ENCODE results near the gene CES4A.

Gene CES4A

DNA sequence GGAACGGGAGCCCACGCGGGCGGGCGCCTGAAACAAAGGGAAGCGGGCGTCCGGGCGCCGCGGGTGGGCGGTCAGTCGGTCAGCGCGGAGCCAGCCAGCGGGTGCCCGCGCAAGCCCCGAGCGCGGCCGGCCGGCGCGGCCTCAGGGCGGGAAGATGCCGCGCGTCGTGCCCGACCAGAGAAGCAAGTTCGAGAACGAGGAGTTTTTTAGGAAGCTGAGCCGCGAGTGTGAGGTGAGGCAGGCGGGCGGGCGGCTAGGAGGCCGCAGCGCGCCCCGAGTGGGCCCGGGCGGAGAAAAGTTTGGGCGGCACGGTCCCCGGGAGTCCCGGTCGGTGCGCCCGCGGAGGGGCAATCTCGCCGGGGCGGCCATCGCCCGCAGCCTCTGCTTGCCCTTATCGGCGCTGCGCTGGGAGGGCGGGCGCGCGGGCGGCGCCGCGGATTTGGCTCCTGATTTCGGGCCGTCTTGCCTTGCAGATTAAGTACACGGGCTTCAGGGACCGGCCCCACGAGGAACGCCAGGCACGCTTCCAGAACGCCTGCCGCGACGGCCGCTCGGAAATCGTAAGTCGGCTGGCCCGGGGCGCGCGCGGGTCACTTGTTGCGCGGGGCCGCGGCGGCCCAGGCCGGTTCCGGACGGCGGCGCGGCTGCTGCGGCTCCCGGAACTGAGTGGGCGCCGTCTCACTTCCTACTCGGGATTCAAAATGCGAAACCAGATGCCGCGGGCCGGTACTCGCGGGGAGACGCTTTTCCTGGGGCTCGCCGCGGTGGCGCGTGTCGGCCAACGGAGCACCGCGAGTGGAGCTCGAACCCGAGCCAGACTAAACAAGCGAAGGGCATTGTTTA lies 41.1 kb downstream of the CES4A start:
- no peak for DNase-seq (ENCODE audit: low read depth, low spot score)
- Histone ChIP-seq H3K9ac (ENCODE audit: insufficient read length, low read depth) (peak overlapping the region; percentile 93), H3K27me3 (ENCODE audit: insufficient read depth, insufficient read length) (peaks cover 4% of the 10 kb centered on the region), H3K4me1 (ENCODE audit: insufficient read depth, insufficient read length) (peaks cover 5% of the 10 kb centered on the region), H3K36me3 (ENCODE audit: insufficient read depth, insufficient read length, low read length) (peaks cover 30% of the 10 kb centered on the region), H3K4me3 (ENCODE audit: insufficient read length, low read depth) (peak overlapping the region; percentile 87), H3K9me3 (ENCODE audit: insufficient read depth, low read length) (no peaks in the 10 kb centered on the region)
- TF ChIP-seq SUZ12 (IDR thresholded peaks at IDR 0.05; ENCODE audit: extremely low read depth, insufficient read depth, insufficient read length), result no peak
- no peak for TF ChIP-seq ZNF274 (IDR thresholded peaks at IDR 0.05; ENCODE audit: low read depth, low read length)
- TF ChIP-seq YY1 (IDR thresholded peaks at IDR 0.05; ENCODE audit: insufficient read depth, insufficient read length), result no peak

DNA sequence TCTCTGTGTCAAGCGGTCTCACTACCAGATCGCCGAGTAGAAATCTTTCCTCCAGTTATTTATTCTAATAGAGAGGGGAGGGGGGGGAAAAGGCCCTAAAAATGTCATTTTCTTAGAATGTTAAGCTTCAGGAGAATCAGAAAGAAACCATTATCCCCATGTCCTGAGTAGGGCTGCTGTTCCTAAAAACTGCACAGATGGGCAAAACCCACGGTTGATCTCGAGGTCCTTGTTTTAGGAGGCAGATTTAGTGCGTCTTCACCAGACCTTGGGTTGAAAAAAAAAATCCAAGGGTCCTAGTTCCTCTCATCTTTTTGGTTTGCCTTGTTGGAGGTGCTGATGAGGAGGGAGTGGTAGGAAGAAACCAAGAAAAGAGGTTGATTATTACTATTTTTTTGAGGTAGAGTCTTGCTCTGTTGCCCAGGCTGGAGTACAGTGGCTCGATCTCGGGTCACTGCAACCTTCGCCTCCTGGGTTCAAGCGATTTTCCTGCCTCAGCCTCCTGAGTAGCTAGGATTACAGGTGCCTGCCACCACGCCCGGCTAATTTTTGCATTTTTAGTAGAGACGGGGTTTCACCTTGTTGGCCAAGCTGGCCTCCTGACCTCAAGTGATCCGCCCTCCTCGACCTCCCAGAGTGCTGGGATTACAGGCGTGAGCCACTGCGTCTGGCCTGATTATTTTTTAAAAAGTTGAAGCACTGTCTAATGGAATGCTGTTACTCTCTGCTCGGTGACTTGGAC lies 42.0 kb downstream of the CES4A start:
- H3K9me3 ChIP-seq (ENCODE audit: insufficient read depth, low read length), result no peaks in the 10 kb centered on the region
- TF ChIP-seq SUZ12 (IDR thresholded peaks at IDR 0.05; ENCODE audit: extremely low read depth, insufficient read depth, insufficient read length) (no peak), ZNF274 (IDR thresholded peaks at IDR 0.05; ENCODE audit: low read depth, low read length) (no peak), YY1 (IDR thresholded peaks at IDR 0.05; ENCODE audit: insufficient read depth, insufficient read length) (no peak)
- H3K4me1 ChIP-seq (ENCODE audit: insufficient read depth, insufficient read length), result peaks cover 3% of the 10 kb centered on the region
- no peak for DNase-seq (ENCODE audit: low read depth, low spot score)
- H3K9ac ChIP-seq (ENCODE audit: insufficient read length, low read depth), result peak overlapping the region; percentile 93
- peaks cover 36% of the 10 kb centered on the region for H3K36me3 ChIP-seq (ENCODE audit: insufficient read depth, insufficient read length, low read length)
- H3K27me3 ChIP-seq (ENCODE audit: insufficient read depth, insufficient read length), result peaks cover 4% of the 10 kb centered on the region
- H3K4me3 ChIP-seq (ENCODE audit: insufficient read length, low read depth), result peak overlapping the region; percentile 87

DNA sequence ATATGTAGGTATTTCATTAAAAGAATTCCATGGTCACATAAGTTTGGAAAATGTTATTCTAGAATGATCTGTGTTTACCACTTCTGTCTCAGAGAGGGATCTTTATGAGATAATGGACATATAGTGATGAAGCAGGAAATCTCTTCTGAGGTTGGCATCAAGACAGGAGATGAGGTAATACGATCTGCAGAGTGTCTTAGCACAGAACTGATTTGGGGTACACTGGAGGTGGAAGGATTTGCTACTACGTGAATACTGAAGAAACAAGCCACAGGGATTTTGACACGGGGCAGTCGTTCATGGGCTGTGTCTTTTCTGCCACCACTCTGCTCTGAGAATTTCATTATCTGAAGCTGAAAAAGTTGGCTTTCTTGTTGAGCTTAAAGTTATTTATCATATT lies 46.1 kb downstream of the CES4A start:
- Histone ChIP-seq H3K27me3 (ENCODE audit: insufficient read depth, insufficient read length) (peaks cover 4% of the 10 kb centered on the region), H3K36me3 (ENCODE audit: insufficient read depth, insufficient read length, low read length) (peaks cover 64% of the 10 kb centered on the region), H3K9me3 (ENCODE audit: insufficient read depth, low read length) (no peaks in the 10 kb centered on the region), H3K4me3 (ENCODE audit: insufficient read length, low read depth) (no peak overlapping the region), H3K4me1 (ENCODE audit: insufficient read depth, insufficient read length) (peaks cover 3% of the 10 kb centered on the region), H3K9ac (ENCODE audit: insufficient read length, low read depth) (no peak overlapping the region)
- TF ChIP-seq ZNF274 (IDR thresholded peaks at IDR 0.05; ENCODE audit: low read depth, low read length), result no peak
- no peak for TF ChIP-seq YY1 (IDR thresholded peaks at IDR 0.05; ENCODE audit: insufficient read depth, insufficient read length)
- no peak for TF ChIP-seq SUZ12 (IDR thresholded peaks at IDR 0.05; ENCODE audit: extremely low read depth, insufficient read depth, insufficient read length)
- no peak for DNase-seq (ENCODE audit: low read depth, low spot score)

DNA sequence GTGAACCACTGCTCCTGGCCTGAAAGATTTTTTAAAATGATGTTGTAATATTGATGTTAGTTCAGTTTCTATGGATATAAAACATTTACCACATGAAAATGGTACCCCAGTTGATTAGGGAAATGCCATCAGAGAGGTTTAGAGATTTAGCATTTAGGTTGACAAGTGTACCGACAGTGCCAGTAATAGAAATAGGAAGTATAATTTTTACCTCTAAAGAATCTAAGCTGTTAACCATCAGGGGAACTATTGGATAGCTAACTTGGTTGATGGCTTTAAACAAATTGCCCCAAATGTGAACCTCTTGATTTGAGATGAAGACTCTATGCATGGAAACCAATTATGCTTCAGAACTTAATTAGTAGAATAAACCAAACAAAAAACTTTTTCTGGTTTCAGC lies 47.0 kb downstream of the CES4A start:
- DNase-seq (ENCODE audit: low read depth, low spot score), result no peak
- H3K4me1 ChIP-seq (ENCODE audit: insufficient read depth, insufficient read length), result peaks cover under 1% of the 10 kb centered on the region
- H3K27me3 ChIP-seq (ENCODE audit: insufficient read depth, insufficient read length), result no peaks in the 10 kb centered on the region
- TF ChIP-seq YY1 (IDR thresholded peaks at IDR 0.05; ENCODE audit: insufficient read depth, insufficient read length) (no peak), ZNF274 (IDR thresholded peaks at IDR 0.05; ENCODE audit: low read depth, low read length) (no peak)
- no peak overlapping the region for H3K9ac ChIP-seq (ENCODE audit: insufficient read length, low read depth)
- no peak overlapping the region for H3K4me3 ChIP-seq (ENCODE audit: insufficient read length, low read depth)
- no peaks in the 10 kb centered on the region for H3K9me3 ChIP-seq (ENCODE audit: insufficient read depth, low read length)
- H3K36me3 ChIP-seq (ENCODE audit: insufficient read depth, insufficient read length, low read length), result peaks cover 64% of the 10 kb centered on the region

DNA sequence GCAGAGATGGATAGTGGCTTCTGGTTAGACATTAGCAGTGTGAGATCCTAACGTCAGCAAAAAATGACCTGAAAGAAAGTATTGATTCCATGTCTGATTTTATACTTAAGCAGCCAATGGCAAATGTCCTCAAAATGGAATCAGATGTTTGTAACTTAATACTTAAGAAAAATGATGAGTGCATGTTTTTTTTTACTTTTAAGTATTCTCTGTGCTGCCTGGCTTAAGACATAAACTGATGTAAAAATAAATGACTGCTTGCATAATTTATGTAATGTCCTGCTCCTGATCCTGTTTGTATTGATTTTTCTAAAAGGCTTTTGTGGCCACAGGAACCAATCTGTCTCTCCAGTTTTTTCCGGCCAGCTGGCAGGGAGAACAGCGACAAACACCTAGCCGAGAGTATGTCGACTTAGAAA lies 47.9 kb downstream of the CES4A start:
- peaks cover 57% of the 10 kb centered on the region for H3K36me3 ChIP-seq (ENCODE audit: insufficient read depth, insufficient read length, low read length)

DNA sequence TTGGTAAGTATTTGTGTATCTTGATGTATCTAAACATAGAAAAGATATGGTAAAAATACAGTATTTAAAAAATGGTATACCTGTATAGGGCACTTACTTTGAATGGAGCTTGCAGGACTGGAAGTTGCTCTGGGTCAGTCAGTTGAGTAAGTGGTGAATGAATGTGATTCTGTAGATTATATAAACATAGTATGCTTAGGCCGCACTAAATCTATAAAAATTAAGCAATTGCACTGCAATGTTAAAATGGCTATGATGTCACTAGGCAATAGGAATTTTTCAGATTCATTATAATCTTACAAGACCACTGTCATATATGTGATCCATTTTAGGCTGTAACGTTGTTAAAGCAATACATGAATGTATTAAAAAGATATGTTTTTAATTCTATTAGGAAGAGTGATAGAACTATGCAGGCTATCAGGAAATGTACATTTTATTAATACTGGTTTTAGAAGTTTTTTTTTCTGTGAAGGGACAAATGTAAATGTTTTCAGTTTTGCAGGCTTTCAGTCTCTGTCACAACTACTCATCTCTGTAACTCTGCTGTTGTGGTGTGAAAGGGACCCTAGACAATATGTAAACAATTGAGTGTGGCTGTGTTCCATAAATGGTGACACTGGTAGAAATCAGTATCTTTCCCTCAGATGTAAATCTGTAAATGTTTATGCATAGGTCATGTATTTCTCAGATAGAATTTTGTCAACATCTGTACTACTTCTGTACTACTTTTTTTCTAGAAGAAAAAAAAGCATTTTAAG lies 51.1 kb downstream of the CES4A start:
- Histone ChIP-seq H3K9me3 (ENCODE audit: insufficient read depth, low read length) (no peaks in the 10 kb centered on the region), H3K9ac (ENCODE audit: insufficient read length, low read depth) (no peak overlapping the region), H3K36me3 (ENCODE audit: insufficient read depth, insufficient read length, low read length) (peaks cover 46% of the 10 kb centered on the region), H3K4me1 (ENCODE audit: insufficient read depth, insufficient read length) (no peaks in the 10 kb centered on the region), H3K27me3 (ENCODE audit: insufficient read depth, insufficient read length) (no peaks in the 10 kb centered on the region), H3K4me3 (ENCODE audit: insufficient read length, low read depth) (no peak overlapping the region)
- DNase-seq (ENCODE audit: low read depth, low spot score), result no peak
- no peak for TF ChIP-seq SUZ12 (IDR thresholded peaks at IDR 0.05; ENCODE audit: extremely low read depth, insufficient read depth, insufficient read length)
- no peak for TF ChIP-seq ZNF274 (IDR thresholded peaks at IDR 0.05; ENCODE audit: low read depth, low read length)
- TF ChIP-seq YY1 (IDR thresholded peaks at IDR 0.05; ENCODE audit: insufficient read depth, insufficient read length), result no peak

More for the DNA sequence above, 47.9 kb downstream of the CES4A start:
- Histone ChIP-seq H3K9me3 (ENCODE audit: insufficient read depth, low read length) (no peaks in the 10 kb centered on the region), H3K9ac (ENCODE audit: insufficient read length, low read depth) (no peak overlapping the region), H3K4me3 (ENCODE audit: insufficient read length, low read depth) (no peak overlapping the region), H3K27me3 (ENCODE audit: insufficient read depth, insufficient read length) (no peaks in the 10 kb centered on the region), H3K4me1 (ENCODE audit: insufficient read depth, insufficient read length) (no peaks in the 10 kb centered on the region)
- TF ChIP-seq YY1 (IDR thresholded peaks at IDR 0.05; ENCODE audit: insufficient read depth, insufficient read length) (no peak), ZNF274 (IDR thresholded peaks at IDR 0.05; ENCODE audit: low read depth, low read length) (no peak), SUZ12 (IDR thresholded peaks at IDR 0.05; ENCODE audit: extremely low read depth, insufficient read depth, insufficient read length) (no peak)
- DNase-seq (ENCODE audit: low read depth, low spot score), result no peak
